EH (cell line): ENCODE results near the gene WDR73.
"Not testable (repeated sequence)": the region's sequence is repeated elsewhere in the genome, so short reads cannot be mapped to it uniquely, and the experiment has no call there.

Experiments
- DNase-seq: peaks from one replicate; pipeline ENCODE4 v3.0.0-alpha.2; 2015; ENCODE audit warnings: low read depth

The WDR73 gene

DNA sequence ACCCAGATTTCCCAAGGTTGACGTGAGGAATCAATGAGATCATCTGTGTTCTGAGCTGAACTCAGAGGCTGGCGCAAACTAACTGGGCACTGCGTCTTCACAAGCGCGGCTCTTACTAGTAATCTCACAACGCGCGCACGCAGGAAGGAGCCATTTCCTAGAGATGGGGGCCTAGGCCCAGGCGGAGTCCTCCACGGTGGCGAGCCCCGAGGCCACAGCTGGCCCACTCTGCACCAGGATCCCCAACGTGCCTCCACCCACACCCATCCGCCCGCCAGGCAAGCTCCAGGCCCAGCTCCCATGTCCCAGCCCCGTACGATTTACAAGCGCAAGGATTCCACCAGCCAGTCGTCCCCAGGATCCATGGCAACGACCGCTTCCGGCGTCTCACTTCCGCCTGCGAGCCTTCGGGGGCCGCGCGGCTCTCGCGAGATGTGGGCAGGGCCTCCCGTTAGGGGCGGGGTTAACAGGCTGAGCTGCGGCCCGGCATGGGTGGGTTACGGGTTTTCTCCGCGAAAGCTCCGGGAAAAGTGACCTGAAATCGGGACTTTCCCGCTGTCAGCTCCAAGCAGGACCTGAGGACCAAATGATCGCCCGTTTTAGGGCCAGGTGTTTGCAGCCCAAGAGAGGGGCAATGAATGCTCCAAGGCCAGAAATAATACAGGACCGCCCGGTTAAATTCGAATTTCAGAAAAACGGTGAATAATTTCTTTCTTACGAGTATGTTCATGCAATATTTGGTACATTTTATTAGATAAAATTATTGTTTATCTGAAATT is at the start of gene WDR73:
WDR73 (minus strand) TSS at position 374 of the 779 bp plus-strand sequence; CDS start at position 365, 9 bp downstream.
- DNase-seq = peak; percentile 94

DNA sequence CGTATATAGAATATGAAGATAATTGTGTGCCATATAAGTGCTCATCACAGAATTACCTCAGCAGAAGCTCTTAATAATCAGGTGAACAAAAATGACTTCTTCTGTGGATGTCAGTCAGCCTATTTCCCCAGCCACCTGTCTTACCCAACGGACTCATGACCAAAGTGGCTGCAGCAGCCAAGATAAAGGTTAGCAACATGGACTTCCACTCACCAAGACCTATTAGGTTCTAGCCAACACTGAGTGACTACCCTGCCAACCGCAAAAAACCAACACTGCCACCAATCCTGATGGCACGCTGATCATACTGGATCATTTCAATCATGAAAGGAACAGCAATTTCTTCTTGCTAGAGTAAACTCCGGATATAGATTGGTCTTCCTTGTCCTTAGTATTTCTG is 49.7 kb upstream of the WDR73 start:
- DNase-seq = no peak

DNA sequence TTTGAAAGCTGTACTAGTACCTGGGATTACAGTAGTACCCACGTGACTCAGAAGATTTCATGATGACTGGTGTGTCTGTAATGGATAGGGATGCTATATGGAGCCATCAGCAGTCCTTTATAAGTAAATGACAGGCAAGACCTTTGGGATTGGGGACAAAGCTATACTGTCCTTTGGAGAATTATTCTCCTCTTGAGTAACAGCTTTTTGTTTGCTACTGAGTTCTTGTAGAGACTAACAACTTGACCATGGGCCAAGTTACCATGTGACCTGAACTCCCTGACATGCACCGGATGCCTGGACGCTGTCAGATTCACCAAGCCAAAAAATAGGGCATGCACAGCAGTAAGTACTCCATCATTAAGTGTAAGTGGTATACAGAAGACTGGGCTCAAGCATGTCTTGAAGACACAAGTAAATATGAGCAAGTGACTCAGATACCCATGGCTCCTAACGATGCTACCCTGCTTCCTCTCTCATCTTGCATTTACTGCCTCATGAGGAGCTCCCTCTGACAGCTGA is 48.9 kb upstream of the WDR73 start:
- peak; percentile 62 for DNase-seq

DNA sequence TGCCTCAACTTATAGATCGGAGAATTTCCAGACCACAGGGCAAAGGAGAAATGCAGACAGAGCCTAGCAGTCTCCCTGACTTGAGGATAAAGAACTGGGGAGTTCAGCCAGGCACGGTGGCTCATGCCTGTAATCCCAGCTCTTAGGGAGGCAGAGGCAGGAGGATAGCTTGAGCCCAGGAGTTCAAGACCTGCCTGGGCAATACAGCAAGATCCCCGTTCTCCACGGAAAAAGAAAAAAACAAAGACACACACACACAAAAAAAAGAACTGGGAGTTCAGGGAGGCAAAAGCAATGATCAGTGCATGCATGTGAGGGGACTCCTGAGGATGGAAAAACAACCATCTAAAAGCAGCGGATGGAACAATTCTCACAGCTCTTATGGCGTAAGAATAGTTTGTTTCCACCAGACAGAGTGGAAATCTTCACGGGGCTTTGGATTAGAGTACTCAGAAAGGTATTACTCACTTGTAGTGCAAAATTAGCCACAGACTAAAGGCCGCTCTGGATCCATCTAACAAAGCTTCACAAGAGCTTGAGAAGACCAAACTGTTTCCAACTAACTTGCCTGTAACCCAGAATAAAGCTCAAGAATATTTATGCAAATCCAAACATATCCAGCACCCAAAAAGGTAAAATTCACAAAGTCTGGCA is 45.6 kb upstream of the WDR73 start:
- no peak for DNase-seq

GRCh38 chr15:84697236-84697990 is 43.3 kb upstream of the WDR73 start:
- DNase-seq = no peak

- DNase-seq = no peak
These were observed 42.7 kb upstream of the WDR73 start for GRCh38 chr15:84696757-84697156.

- no peak for DNase-seq
These were observed 36.3 kb upstream of the WDR73 start for GRCh38 chr15:84690342-84690741.

- DNase-seq = no peak
These were observed 35.8 kb upstream of the WDR73 start for GRCh38 chr15:84689858-84690257.

DNA sequence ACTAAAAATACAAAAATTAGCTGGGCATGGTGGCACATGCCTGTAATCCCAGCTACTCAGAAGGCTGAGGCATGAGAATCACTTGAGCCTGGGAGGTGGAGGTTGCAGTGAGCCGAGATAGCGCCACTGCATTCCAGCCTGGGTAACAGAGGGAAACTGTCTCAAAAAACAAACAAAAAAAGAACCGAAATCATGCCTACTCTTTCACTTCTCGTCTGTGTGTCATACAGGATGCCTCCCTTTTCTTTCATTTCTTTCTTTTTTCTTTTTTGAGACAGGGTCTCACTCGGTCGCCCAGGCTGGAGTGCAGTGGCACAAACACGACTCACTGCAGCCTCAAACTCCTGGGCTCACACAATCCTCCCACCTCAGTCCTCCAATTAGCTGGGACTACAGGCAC is 32.4 kb upstream of the WDR73 start:
- DNase-seq = not testable (repeated sequence)

GRCh38 chr15:84685304-84685703 is 31.2 kb upstream of the WDR73 start:
- DNase-seq = peak; percentile 89

DNA sequence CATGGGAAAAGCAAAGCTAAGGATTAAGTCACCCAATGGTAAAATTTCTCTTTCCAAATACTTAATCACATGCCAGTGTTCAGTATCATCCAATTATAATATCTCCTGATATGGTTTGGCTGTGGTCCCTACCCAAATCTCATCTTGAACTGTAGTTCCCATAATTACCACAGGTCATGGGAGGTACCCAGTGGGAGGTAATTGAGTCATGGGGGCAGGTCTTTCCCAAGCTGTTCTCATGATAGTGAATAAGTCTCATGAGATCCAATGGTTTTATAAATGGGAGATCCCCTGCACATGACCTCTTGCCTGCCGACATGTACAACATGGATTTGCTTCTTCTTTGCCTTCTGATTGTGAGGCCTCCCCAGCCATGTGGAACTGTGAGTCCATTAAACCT is 30.0 kb upstream of the WDR73 start:
- peak; percentile 43 for DNase-seq

- no peak for DNase-seq
These were observed 27.7 kb upstream of the WDR73 start for GRCh38 chr15:84681831-84682230.

GRCh38 chr15:84671211-84671610 is 17.1 kb upstream of the WDR73 start:
- DNase-seq = peak; percentile 88

- DNase-seq = peak; percentile 81
These were observed 15.6 kb upstream of the WDR73 start for GRCh38 chr15:84669726-84670125.

DNA sequence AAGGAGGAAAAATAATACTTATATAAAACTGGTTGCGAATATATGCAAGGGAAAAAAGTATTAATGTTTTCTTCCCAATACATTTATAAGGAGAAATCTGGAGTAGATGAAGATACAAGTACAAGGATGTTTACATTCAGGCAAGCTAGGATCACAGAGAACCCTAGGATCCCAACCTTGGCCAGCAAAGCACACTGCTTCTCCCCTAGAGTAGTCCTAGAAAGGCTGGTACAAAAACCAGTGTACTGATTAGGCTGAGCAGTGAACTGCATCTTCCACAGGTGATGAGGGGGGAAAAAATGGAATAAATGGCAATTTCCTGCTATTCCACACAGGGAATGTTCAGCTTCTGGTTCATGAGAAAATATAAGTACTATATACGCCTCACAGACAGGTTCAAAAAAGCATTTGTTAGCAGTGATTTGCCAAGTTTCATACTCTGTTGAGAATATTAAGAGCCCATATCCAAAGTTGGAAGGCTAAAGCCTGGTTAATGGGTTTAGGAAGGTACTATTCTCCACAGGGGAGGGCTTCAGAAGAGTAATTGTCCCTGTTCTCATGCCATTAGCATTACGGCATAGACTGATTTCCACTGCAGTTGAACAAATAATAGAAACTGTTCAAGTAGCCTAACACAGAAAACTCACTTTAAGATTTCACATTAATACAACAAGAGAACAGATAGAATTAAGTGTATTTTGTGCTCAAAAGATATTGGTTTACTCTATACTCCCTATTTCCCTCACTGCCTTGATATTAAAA is 14.3 kb upstream of the WDR73 start:
- no peak for DNase-seq

GRCh38 chr15:84666373-84666772 is 12.3 kb upstream of the WDR73 start:
- DNase-seq = no peak

- DNase-seq = no peak
These were observed 6.9 kb upstream of the WDR73 start for GRCh38 chr15:84661001-84661400.

DNA sequence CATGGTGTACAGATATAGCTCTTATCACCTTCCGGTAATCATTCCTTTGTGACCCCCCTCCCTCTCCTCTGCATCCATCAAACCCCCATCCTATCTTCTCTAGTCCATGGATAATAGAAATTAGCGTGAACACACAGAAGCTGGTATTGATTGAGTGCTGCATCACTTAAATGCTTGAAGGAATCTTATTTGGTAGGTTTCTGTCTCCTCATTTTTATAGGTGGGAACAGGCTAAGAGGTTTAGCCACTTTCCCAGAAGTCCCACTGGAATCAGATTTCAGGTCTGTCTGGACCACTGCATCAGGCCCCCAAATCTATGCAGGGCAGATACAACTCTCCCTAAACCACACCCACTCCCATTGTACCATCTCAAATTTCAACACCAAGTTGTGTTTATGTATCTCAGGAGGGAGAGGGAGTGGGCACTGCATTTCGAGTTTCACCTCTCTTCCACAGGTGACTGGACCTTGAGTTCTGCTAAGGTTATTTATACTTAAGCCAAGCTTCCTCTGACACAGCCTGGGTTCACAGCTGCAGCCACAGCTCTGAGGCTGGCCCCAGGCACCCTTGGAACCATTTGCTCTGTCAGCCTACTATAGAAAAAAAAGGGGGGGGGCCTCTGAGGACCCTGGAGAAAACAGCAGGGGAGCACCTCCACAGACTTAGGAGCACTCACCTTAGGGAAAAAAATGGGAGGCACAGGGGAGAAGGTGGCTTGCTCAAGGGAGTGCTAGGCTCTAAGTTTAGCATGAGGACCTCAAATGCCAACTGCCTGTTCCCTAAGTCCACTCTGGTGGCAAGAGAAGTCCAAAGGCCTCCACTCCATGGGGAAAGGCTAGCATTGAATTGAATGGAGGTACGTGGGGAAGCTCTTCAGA is 6.1 kb upstream of the WDR73 start:
- no peak for DNase-seq

DNA sequence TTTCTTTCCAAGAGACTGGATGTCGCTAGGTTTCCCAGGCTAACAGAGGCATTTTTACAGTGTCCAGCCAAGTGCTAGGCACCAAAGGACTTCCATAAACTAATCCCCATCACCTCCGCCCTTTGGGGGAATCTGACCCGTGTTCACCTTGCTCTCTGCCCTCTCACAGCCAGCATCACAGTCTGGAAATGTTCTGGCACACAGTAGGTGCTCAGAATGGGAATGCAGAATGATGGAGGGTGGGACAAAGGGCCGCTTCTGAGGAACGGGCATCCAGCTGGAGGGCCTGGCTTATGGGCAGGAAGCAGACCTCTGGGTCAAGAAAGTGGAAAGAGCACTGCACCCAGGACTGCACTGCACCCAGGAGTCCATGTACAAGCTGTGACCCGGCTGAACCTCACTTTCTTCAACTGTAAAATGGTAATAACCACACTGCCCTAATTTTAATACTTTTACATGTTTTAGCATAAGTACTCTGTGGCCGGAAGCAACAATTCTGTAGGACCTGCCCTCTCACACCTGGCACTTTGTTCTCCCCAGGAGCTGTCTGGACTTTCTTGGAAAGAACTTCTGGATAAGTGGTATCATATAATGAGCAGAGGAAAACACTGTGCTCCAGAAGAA is 4.8 kb upstream of the WDR73 start:
- DNase-seq = no peak

- DNase-seq = peak; percentile 79
These were observed 4.2 kb upstream of the WDR73 start, which contains the start of gene NMB for GRCh38 chr15:84658080-84658787. TSS of gene NMB (minus strand) at chr15:84658199. CDS start at chr15:84658152, 47 bp downstream.
